WTC11 (cell line): Measurements from ENCODE around the gene TREML2. TPM values are rescaled to one million over a fixed set of nuclear protein-coding genes. Genes with fewer than 3 reads are reported as not detected.

Experiments
- ATAC-seq: fragments of 200-7000 bp; cut with Tn5 transposase; 2 replicates; pipeline ENCODE4 v1.10.0; 2021; ENCODE audit warnings: mild to moderate bottlenecking, moderate library complexity
- CTCF ChIA-PET: fragments of 300-600 bp; sonication (Branson Sonifier 250); formaldehyde crosslinking; loops from one replicate; lab custom pipeline; 2021; ENCODE audit warnings: antibody characterized with exemption; lab: Charles Lee
- POLR2A ChIA-PET: fragments of 350-600 bp; sonication (Branson Sonifier 250); formaldehyde crosslinking; loops from one replicate; lab custom pipeline; 2021; ENCODE audit warnings: antibody characterized with exemption; lab: Charles Lee
- DNase-seq: peaks from one replicate; pipeline ENCODE4 v3.0.0; 2021; ENCODE audit warnings: low spot score
- H3K27ac Mint-ChIP-seq: 2 replicates; pipeline ENCODE4 v1.8.0; 2021; ENCODE audit warnings: mixed read lengths
- H3K27me3 Mint-ChIP-seq: 2 replicates; pipeline ENCODE4 v1.8.0; 2021; ENCODE audit warnings: low read depth, mild to moderate bottlenecking, moderate library complexity, mixed read lengths
- H3K36me3 Mint-ChIP-seq: 2 replicates; pipeline ENCODE4 v1.8.0; 2021; ENCODE audit warnings: mixed read lengths
- H3K4me1 Mint-ChIP-seq: 2 replicates; pipeline ENCODE4 v1.8.0; 2022; ENCODE audit warnings: mixed read lengths
- H3K4me3 Mint-ChIP-seq: 2 replicates; pipeline ENCODE4 v1.8.0; 2021; ENCODE audit warnings: mild to moderate bottlenecking, moderate library complexity, mixed read lengths
- H3K9me3 Mint-ChIP-seq: 2 replicates; pipeline ENCODE4 v1.8.0; 2021; ENCODE audit warnings: mixed read lengths
- CREB1 ChIP-seq: sonication (generic); formaldehyde crosslinking; IDR thresholded peaks from 2 replicates; pipeline ENCODE4 v1.8.0; 2023; ENCODE audit warnings: mild to moderate bottlenecking, missing genetic modification reagents
- GABPB1 ChIP-seq: sonication (generic); formaldehyde crosslinking; IDR thresholded peaks from 2 replicates; pipeline ENCODE4 v1.8.1; 2023; ENCODE audit warnings: mild to moderate bottlenecking, missing genetic modification reagents
- HMGA2 ChIP-seq: fragments of 250-450 bp; sonication (Bioruptor Pico); IDR thresholded peaks from 2 replicates; pipeline ENCODE4 v1.4.0; 2021; ENCODE audit warnings: mild to moderate bottlenecking, moderate library complexity
- JUN ChIP-seq: sonication (generic); formaldehyde crosslinking; IDR thresholded peaks from 2 replicates; pipeline ENCODE4 v1.8.0; 2023; ENCODE audit warnings: mild to moderate bottlenecking, missing genetic modification reagents
- RELA ChIP-seq: sonication (generic); formaldehyde crosslinking; IDR thresholded peaks from 2 replicates; pipeline ENCODE4 v1.8.1; 2022; ENCODE audit warnings: missing genetic modification reagents, mild to moderate bottlenecking, borderline replicate concordance
- SMAD3 ChIP-seq: sonication (generic); formaldehyde crosslinking; IDR thresholded peaks from 2 replicates; pipeline ENCODE4 v1.8.0; 2022; ENCODE audit warnings: missing genetic modification reagents, mild to moderate bottlenecking, borderline replicate concordance
- ZNF219 ChIP-seq: sonication (generic); formaldehyde crosslinking; IDR thresholded peaks from 2 replicates; pipeline ENCODE4 v1.8.0; 2023; ENCODE audit warnings: missing genetic modification reagents, mild to moderate bottlenecking, borderline replicate concordance
- ZNF396 ChIP-seq: fragments of 250-450 bp; sonication (Bioruptor Pico); IDR thresholded peaks from 2 replicates; pipeline ENCODE4 v1.8.0; 2021; ENCODE audit warnings: mild to moderate bottlenecking, moderate library complexity, borderline replicate concordance
- ZNF423 ChIP-seq: fragments of 250-450 bp; sonication (Bioruptor Pico); IDR thresholded peaks from 2 replicates; pipeline ENCODE4 v2.1.2; 2022; ENCODE audit warnings: mild to moderate bottlenecking, moderate library complexity
- ZNF671 ChIP-seq: fragments of 250-450 bp; sonication (Bioruptor Pico); IDR thresholded peaks from 2 replicates; pipeline ENCODE4 v1.8.0; 2021; ENCODE audit warnings: mild to moderate bottlenecking
- total RNA-seq: library from RNA; stranded (reverse); gene quantifications from 3 replicates; pipeline ENCODE4 v1.2.3, GENCODE V29; 2021
- TF ChIP-seq, protein P1 (sequence below): sonication (generic); formaldehyde crosslinking; IDR thresholded peaks from 2 replicates; pipeline ENCODE4 v1.8.1; 2022; ENCODE audit warnings: low read depth, missing genetic modification reagents, borderline replicate concordance
- TF ChIP-seq, protein P2 (sequence below): fragments of 250-450 bp; sonication (Bioruptor Pico); IDR thresholded peaks from 2 replicates; pipeline ENCODE4 v1.9.0; 2021; ENCODE audit warnings: mild to moderate bottlenecking
- TF ChIP-seq, protein P3 (sequence below): sonication (generic); formaldehyde crosslinking; IDR thresholded peaks from 2 replicates; pipeline ENCODE4 v1.8.0; 2022; ENCODE audit warnings: mild to moderate bottlenecking, missing genetic modification reagents
- TF ChIP-seq, protein P4 (sequence below): sonication (generic); formaldehyde crosslinking; IDR thresholded peaks from 2 replicates; pipeline ENCODE4 v1.8.1; 2023; ENCODE audit warnings: mild to moderate bottlenecking, missing genetic modification reagents, moderate library complexity
- TF ChIP-seq, protein P5 (sequence below): sonication (generic); formaldehyde crosslinking; conservative IDR thresholded peaks from 2 replicates; pipeline ENCODE4 v1.8.1; 2023; ENCODE audit warnings: mild to moderate bottlenecking, low read depth, missing genetic modification reagents, moderate library complexity
- TF ChIP-seq, protein P6 (sequence below): sonication (generic); formaldehyde crosslinking; IDR thresholded peaks from 2 replicates; pipeline ENCODE4 v1.8.1; 2022; ENCODE audit warnings: missing genetic modification reagents, borderline replicate concordance

The TREML2 gene
- total RNA-seq, 1 experiment from 2014 or later = 0.15 TPM

DNA sequence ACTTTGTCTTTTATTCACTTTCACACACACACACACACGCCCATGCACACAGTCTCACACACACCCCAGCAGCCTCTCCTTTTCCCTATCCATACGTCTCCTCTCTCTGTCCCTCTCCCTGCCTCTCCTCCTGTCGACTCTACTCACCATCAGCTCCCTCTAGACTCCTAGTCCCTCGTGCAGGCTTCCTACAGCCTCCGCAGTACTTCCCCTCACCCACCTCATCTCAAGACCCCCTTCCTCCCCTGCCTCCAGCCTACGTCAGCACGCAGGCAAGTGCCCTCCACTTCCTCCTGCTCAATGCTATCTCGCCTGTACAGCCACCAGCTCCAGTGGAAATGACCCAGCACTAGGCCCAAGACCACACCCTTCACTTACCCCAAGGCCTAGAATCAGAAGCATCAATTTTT lies 820 bp upstream of the TREML2 start (continued):
- TF ChIP-seq, protein P1, sequence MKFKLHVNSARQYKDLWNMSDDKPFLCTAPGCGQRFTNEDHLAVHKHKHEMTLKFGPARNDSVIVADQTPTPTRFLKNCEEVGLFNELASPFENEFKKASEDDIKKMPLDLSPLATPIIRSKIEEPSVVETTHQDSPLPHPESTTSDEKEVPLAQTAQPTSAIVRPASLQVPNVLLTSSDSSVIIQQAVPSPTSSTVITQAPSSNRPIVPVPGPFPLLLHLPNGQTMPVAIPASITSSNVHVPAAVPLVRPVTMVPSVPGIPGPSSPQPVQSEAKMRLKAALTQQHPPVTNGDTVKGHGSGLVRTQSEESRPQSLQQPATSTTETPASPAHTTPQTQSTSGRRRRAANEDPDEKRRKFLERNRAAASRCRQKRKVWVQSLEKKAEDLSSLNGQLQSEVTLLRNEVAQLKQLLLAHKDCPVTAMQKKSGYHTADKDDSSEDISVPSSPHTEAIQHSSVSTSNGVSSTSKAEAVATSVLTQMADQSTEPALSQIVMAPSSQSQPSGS = no peak
- no peak for TF ChIP-seq ZNF219 (CRISPR knock-in tag)

DNA sequence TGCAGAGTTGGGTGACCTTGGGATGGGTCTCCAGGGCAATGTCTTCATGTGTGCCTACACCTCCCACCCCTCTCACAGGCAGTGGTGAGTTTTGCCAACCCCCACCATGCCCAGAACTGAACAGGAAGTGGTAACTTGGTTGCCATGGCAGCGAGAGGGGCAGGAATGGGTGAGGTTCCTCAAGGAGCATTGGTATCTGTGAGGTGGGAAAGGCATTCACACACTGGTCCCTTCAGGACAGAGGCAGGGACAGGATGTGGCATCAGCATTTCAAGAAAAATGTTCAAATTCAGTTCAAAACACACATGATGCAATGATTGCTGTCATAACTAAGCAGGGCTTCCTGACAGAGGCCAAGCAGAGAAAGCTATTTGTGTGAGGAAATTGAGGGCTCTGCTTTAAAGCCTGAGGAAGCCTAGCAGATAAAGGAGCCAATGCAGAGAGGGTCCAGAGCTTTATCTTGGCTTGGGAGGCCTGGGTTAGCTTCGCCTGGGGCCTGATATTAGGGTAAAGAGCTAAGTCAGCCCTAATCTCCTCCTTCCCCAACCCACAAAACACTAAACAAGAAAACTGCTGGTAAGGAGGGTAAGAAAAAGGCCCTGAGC lies 551 bp downstream of the TREML2 start:
- ATAC-seq = peak; percentile 70
- DNase-seq = no peak
- H3K36me3 Mint-ChIP-seq = no peaks in the 10 kb centered on the region
- no peaks in the 10 kb centered on the region for H3K9me3 Mint-ChIP-seq
- ChIA-PET CTCF (interaction anchor here (0.6 to 2.4 kb wide), 7 partner anchors 9 to 376 kb away, joined by 3 to 28 read pairs (median 8); no protein-coding TSS in a partner anchor), POLR2A (no interaction called here)
- TF ChIP-seq HMGA2 (CRISPR knock-in tag) (no peak), CREB1 (no peak)
- TF ChIP-seq, protein P2, sequence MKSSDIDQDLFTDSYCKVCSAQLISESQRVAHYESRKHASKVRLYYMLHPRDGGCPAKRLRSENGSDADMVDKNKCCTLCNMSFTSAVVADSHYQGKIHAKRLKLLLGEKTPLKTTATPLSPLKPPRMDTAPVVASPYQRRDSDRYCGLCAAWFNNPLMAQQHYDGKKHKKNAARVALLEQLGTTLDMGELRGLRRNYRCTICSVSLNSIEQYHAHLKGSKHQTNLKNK (CRISPR knock-in tag) = no peak
- TF ChIP-seq, protein P3, sequence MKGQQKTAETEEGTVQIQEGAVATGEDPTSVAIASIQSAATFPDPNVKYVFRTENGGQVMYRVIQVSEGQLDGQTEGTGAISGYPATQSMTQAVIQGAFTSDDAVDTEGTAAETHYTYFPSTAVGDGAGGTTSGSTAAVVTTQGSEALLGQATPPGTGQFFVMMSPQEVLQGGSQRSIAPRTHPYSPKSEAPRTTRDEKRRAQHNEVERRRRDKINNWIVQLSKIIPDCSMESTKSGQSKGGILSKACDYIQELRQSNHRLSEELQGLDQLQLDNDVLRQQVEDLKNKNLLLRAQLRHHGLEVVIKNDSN = no peak
- TF ChIP-seq, all 79 proteins: peak for 0
- Mint-ChIP-seq H3K27ac (no peak overlapping the region), H3K4me1 (peaks cover 26% of the 10 kb centered on the region), H3K27me3 (peaks cover 4% of the 10 kb centered on the region), H3K4me3 (no peak overlapping the region)

DNA sequence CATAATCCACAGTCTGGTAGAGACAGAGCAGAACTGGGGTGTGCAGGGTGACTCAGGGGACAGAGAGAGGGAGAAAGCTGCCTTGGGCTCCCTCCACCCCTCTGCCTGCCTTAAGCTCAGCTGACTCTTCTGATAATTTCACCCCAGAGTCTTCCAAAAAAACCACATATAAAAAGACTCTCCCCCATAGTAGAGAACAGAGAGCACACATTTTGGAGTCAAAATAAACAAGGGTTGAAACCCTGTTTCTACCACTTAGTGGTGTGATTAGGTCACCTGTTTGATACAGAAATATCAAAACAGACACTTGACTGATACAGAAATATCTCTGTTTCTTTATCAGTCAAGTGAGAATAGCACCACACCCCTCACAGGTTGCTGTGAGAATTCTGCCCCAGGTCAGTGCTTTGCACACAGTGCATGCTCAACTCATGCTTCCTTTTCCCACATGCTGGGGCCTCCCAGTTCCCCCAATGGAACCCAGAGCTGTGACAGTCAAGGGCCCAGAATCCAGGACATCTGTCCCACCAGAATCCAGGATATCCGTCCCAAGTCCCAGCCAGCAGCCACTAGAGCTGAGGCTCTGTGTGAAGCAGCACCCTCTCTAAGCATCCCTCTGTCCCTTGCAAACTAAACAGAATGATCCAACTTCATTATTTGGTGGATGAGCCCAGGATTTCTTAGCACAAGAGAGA lies 1.2 kb downstream of the TREML2 start:
- no peak for TF ChIP-seq GABPB1
- TF ChIP-seq, protein P4, sequence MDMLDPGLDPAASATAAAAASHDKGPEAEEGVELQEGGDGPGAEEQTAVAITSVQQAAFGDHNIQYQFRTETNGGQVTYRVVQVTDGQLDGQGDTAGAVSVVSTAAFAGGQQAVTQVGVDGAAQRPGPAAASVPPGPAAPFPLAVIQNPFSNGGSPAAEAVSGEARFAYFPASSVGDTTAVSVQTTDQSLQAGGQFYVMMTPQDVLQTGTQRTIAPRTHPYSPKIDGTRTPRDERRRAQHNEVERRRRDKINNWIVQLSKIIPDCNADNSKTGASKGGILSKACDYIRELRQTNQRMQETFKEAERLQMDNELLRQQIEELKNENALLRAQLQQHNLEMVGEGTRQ (CRISPR knock-in tag) = no peak
- no peak for TF ChIP-seq ZNF396 (CRISPR knock-in tag)
- TF ChIP-seq ZNF671 = no peak
- TF ChIP-seq SMAD3 (CRISPR knock-in tag) = no peak
- no peak for TF ChIP-seq RELA
- TF ChIP-seq, protein P5, sequence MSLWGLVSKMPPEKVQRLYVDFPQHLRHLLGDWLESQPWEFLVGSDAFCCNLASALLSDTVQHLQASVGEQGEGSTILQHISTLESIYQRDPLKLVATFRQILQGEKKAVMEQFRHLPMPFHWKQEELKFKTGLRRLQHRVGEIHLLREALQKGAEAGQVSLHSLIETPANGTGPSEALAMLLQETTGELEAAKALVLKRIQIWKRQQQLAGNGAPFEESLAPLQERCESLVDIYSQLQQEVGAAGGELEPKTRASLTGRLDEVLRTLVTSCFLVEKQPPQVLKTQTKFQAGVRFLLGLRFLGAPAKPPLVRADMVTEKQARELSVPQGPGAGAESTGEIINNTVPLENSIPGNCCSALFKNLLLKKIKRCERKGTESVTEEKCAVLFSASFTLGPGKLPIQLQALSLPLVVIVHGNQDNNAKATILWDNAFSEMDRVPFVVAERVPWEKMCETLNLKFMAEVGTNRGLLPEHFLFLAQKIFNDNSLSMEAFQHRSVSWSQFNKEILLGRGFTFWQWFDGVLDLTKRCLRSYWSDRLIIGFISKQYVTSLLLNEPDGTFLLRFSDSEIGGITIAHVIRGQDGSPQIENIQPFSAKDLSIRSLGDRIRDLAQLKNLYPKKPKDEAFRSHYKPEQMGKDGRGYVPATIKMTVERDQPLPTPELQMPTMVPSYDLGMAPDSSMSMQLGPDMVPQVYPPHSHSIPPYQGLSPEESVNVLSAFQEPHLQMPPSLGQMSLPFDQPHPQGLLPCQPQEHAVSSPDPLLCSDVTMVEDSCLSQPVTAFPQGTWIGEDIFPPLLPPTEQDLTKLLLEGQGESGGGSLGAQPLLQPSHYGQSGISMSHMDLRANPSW (CRISPR knock-in tag) = no peak
- ChIA-PET CTCF (interaction anchor here (1.1 to 2.4 kb wide), 4 partner anchors 8 to 79 kb away, joined by 4 to 28 read pairs (median 8); no protein-coding TSS in a partner anchor), POLR2A (no interaction called here)
- DNase-seq (no peak), ATAC-seq (no peak)
- H3K4me3 Mint-ChIP-seq = no peak overlapping the region
- H3K9me3 Mint-ChIP-seq = no peaks in the 10 kb centered on the region
- no peak overlapping the region for H3K27ac Mint-ChIP-seq
- H3K27me3 Mint-ChIP-seq = peaks cover 7% of the 10 kb centered on the region
- no peaks in the 10 kb centered on the region for H3K36me3 Mint-ChIP-seq
- peaks cover 26% of the 10 kb centered on the region for H3K4me1 Mint-ChIP-seq

DNA sequence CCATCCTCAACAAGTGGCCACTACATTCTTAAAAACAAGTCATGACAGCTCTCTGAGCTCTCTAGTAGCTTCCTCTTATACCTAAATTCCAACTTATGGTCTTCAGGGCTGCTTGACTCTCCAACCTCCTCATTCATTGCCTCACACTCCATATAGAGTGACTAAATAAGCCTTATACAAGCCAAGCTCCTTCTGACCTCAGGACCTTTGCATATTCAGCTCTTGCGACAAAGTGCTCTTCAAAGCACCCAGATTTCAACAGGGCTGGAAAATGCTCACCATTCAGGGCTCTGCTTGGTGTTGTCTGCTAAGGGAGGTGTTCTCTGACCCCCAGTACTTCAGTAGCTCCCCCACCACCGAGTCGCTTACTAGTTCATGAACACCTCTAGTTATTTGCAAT lies 3.7 kb downstream of the TREML2 start:
- H3K4me3 Mint-ChIP-seq = no peak overlapping the region
- H3K27ac Mint-ChIP-seq = no peak overlapping the region
- DNase-seq (no peak), ATAC-seq (no peak)
- peaks cover 22% of the 10 kb centered on the region for H3K4me1 Mint-ChIP-seq
- no peaks in the 10 kb centered on the region for H3K9me3 Mint-ChIP-seq
- no peaks in the 10 kb centered on the region for H3K36me3 Mint-ChIP-seq
- peaks cover 7% of the 10 kb centered on the region for H3K27me3 Mint-ChIP-seq
- ChIA-PET CTCF (interaction anchor here (1.1 to 1.3 kb wide), 2 partner anchors 15 to 170 kb away, joined by 3 to 5 read pairs; no protein-coding TSS in a partner anchor), POLR2A (no interaction called here)
- no peak for TF ChIP-seq ZNF396 (CRISPR knock-in tag)
- no peak for TF ChIP-seq ZNF423 (CRISPR knock-in tag)
- no peak for TF ChIP-seq JUN (CRISPR knock-in tag)
- no peak for TF ChIP-seq GABPB1
- TF ChIP-seq, protein P6, sequence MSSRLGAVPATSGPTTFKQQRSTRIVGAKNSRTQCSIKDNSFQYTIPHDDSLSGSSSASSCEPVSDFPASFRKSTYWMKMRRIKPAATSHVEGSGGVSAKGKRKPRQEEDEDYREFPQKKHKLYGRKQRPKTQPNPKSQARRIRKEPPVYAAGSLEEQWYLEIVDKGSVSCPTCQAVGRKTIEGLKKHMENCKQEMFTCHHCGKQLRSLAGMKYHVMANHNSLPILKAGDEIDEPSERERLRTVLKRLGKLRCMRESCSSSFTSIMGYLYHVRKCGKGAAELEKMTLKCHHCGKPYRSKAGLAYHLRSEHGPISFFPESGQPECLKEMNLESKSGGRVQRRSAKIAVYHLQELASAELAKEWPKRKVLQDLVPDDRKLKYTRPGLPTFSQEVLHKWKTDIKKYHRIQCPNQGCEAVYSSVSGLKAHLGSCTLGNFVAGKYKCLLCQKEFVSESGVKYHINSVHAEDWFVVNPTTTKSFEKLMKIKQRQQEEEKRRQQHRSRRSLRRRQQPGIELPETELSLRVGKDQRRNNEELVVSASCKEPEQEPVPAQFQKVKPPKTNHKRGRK (CRISPR knock-in tag) = no peak
- TF ChIP-seq, protein P5 (CRISPR knock-in tag) = no peak
